ENCODE results near the gene ENO2.

DNA sequence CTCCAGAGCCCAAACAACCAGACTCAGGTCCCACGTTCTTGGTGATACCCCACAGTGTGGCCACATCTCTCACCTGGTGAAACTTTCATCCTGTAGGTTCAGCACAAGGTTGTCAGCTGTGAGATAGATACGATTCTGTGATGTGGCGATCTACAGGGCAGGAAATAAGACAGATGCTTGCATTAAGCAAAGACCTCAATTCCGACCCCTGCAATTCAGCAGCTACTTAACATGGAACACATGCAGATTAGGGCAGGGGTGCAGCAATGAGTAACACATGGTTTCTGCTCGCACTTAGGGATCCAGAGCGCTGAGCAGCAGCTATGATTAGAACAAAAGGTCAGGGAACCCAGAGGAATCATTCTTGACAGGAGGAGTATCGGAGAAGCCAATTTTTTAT, 52.0 kb downstream of the ENO2 start:
- TF ChIP-seq, protein P1, sequence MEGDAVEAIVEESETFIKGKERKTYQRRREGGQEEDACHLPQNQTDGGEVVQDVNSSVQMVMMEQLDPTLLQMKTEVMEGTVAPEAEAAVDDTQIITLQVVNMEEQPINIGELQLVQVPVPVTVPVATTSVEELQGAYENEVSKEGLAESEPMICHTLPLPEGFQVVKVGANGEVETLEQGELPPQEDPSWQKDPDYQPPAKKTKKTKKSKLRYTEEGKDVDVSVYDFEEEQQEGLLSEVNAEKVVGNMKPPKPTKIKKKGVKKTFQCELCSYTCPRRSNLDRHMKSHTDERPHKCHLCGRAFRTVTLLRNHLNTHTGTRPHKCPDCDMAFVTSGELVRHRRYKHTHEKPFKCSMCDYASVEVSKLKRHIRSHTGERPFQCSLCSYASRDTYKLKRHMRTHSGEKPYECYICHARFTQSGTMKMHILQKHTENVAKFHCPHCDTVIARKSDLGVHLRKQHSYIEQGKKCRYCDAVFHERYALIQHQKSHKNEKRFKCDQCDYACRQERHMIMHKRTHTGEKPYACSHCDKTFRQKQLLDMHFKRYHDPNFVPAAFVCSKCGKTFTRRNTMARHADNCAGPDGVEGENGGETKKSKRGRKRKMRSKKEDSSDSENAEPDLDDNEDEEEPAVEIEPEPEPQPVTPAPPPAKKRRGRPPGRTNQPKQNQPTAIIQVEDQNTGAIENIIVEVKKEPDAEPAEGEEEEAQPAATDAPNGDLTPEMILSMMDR (IDR thresholded peaks at IDR 0.05), result no peak
- TF ChIP-seq POLR2A (IDR thresholded peaks at IDR 0.05), result no peak

Measured in esophagus squamous epithelium (tissue), 4 donors.